Stimulated activated memory B cell treated with anti-CD40 and anti-IgM and Interleukin-4, amounts not matched to agents 10 μg/mL and 1 μg/mL and 100 μg/mL, for 72 hours (primary cell): ENCODE data around the gene CCDC24.

Source experiments
- ATAC-seq: fragments of 150-1000 bp; cut with Tn5 transposase; 2 replicates; pipeline ENCODE4 v1.10.0; 2021
- H3K27ac Mint-ChIP-seq: one replicate; pipeline ENCODE4 v1.8.0; 2022; ENCODE audit warnings: mild to moderate bottlenecking, mixed read lengths
- H3K27me3 Mint-ChIP-seq: one replicate; pipeline ENCODE4 v1.8.0; 2022; ENCODE audit warnings: mixed read lengths
- H3K36me3 Mint-ChIP-seq: one replicate; pipeline ENCODE4 v1.8.0; 2022; ENCODE audit warnings: mixed read lengths
- H3K4me1 Mint-ChIP-seq: one replicate; pipeline ENCODE4 v1.8.0; 2022; ENCODE audit warnings: mixed read lengths
- H3K4me3 Mint-ChIP-seq: one replicate; pipeline ENCODE4 v1.8.0; 2022; ENCODE audit warnings: mild to moderate bottlenecking, moderate library complexity, mixed read lengths
- H3K9me3 Mint-ChIP-seq: one replicate; pipeline ENCODE4 v1.8.0; 2022; ENCODE audit warnings: mixed read lengths

CCDC24 gene

GRCh38 chr1:43974443-43975248 lies 16.8 kb upstream of the CCDC24 start, which contains the start of gene ATP6V0B:
Gene ATP6V0B (plus strand): TSS chr1:43974960. CDS start chr1:43975041, 81 bp downstream.
- H3K4me3 Mint-ChIP-seq, result peak within 1 kb of the TSS; percentile 92
- H3K27ac Mint-ChIP-seq, result peak within 1 kb of the TSS; percentile 95
- H3K27me3 Mint-ChIP-seq, result no peaks in the 10 kb centered on the region
- no peaks in the 10 kb centered on the region for H3K9me3 Mint-ChIP-seq
- peak; percentile 89 for ATAC-seq
- peaks cover 27% of the 10 kb centered on the region for H3K36me3 Mint-ChIP-seq
- H3K4me1 Mint-ChIP-seq, result peaks cover 68% of the 10 kb centered on the region

- Mint-ChIP-seq H3K27ac (peak overlapping the region; percentile 95), H3K4me1 (peaks cover 66% of the 10 kb centered on the region), H3K36me3 (peaks cover 27% of the 10 kb centered on the region), H3K27me3 (no peaks in the 10 kb centered on the region), H3K4me3 (peak overlapping the region; percentile 92), H3K9me3 (no peaks in the 10 kb centered on the region)
- ATAC-seq, result peak; percentile 31
Measured at GRCh38 chr1:43975249-43975961, 16.0 kb upstream of the CCDC24 start.

- Mint-ChIP-seq H3K9me3 (no peaks in the 10 kb centered on the region), H3K27me3 (no peaks in the 10 kb centered on the region), H3K4me1 (peaks cover 66% of the 10 kb centered on the region), H3K36me3 (peaks cover 27% of the 10 kb centered on the region), H3K4me3 (peak overlapping the region; percentile 92), H3K27ac (peak overlapping the region; percentile 95)
- no peak for ATAC-seq
Measured at GRCh38 chr1:43976045-43976444, 15.4 kb upstream of the CCDC24 start.

GRCh38 chr1:43976890-43977289 lies 14.5 kb upstream of the CCDC24 start:
- no peak for ATAC-seq
- Mint-ChIP-seq H3K36me3 (peaks cover 27% of the 10 kb centered on the region), H3K4me1 (peaks cover 62% of the 10 kb centered on the region), H3K27ac (peak overlapping the region; percentile 95), H3K27me3 (no peaks in the 10 kb centered on the region), H3K4me3 (peak overlapping the region; percentile 15), H3K9me3 (no peaks in the 10 kb centered on the region)

GRCh38 chr1:43977376-43978263 lies 13.8 kb upstream of the CCDC24 start:
- Mint-ChIP-seq H3K4me1 (peaks cover 62% of the 10 kb centered on the region), H3K9me3 (no peaks in the 10 kb centered on the region), H3K36me3 (peaks cover 30% of the 10 kb centered on the region), H3K4me3 (peak overlapping the region; percentile 15), H3K27me3 (no peaks in the 10 kb centered on the region), H3K27ac (peak overlapping the region; percentile 95)
- ATAC-seq, result no peak

- peaks cover 61% of the 10 kb centered on the region for H3K4me1 Mint-ChIP-seq
Measured at GRCh38 chr1:43978264-43978550, 13.2 kb upstream of the CCDC24 start.

DNA sequence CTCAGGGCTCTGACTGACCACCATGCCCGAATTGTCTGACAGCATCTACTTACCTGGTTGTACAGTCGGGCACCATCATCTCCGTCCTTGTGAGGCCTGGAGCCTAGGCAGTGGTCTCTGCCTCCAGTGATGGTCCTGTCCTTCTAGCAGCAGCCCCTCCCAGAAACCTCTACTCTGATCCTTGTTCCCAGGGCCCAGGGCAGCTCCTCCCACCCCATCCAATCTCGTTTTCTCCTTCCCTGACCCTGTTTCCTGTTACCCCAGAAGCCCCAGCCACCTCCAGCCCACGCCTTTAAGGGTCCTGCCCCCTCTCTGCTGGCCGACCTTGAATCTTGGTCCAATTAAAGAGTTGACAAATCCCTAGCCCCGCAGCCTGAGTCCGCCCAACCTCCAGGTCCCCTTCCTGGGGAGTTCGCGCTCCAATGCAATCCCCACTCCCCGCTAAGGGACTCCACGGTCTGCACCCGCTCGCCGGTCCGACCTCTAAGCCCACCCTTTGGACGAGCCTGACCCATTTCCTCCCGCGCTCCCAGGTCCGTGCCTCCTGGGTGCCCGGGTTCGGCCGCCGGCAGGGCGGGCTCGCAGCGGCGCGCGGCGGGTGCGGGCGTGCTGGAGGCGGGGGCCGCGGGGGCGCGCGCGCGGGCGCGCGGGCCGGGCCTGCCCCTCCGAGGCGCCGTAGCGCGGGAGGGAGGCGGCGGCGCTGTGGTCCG lies 12.7 kb upstream of the CCDC24 start, which contains the start of gene B4GALT2:
TSS of gene B4GALT2 (plus strand) at position 660 of the 710 bp plus-strand sequence. CDS start 1,951 bp downstream, outside the sequence.
- H3K4me1 Mint-ChIP-seq, result peaks cover 56% of the 10 kb centered on the region

More at GRCh38 chr1:43978264-43978550, 13.2 kb upstream of the CCDC24 start:
- no peaks in the 10 kb centered on the region for H3K27me3 Mint-ChIP-seq
- no peaks in the 10 kb centered on the region for H3K9me3 Mint-ChIP-seq
- ATAC-seq, result no peak
- H3K27ac Mint-ChIP-seq, result peak overlapping the region; percentile 95
- H3K36me3 Mint-ChIP-seq, result peaks cover 35% of the 10 kb centered on the region
- peak overlapping the region; percentile 60 for H3K4me3 Mint-ChIP-seq

GRCh38 chr1:43979261-43979527 lies 12.2 kb upstream of the CCDC24 start:
- no peaks in the 10 kb centered on the region for H3K27me3 Mint-ChIP-seq
- H3K36me3 Mint-ChIP-seq, result peaks cover 39% of the 10 kb centered on the region
- no peak overlapping the region for H3K27ac Mint-ChIP-seq
- H3K4me1 Mint-ChIP-seq, result peaks cover 51% of the 10 kb centered on the region
- H3K9me3 Mint-ChIP-seq, result no peaks in the 10 kb centered on the region
- ATAC-seq, result no peak
- no peak overlapping the region for H3K4me3 Mint-ChIP-seq

More for the DNA sequence above, 12.7 kb upstream of the CCDC24 start, which contains the start of gene B4GALT2:
- ATAC-seq, result peak; percentile 7
- Mint-ChIP-seq H3K27me3 (no peaks in the 10 kb centered on the region), H3K9me3 (no peaks in the 10 kb centered on the region), H3K27ac (peak within 1 kb of the TSS; percentile 95), H3K36me3 (peaks cover 37% of the 10 kb centered on the region), H3K4me3 (peak within 1 kb of the TSS; percentile 82)

DNA sequence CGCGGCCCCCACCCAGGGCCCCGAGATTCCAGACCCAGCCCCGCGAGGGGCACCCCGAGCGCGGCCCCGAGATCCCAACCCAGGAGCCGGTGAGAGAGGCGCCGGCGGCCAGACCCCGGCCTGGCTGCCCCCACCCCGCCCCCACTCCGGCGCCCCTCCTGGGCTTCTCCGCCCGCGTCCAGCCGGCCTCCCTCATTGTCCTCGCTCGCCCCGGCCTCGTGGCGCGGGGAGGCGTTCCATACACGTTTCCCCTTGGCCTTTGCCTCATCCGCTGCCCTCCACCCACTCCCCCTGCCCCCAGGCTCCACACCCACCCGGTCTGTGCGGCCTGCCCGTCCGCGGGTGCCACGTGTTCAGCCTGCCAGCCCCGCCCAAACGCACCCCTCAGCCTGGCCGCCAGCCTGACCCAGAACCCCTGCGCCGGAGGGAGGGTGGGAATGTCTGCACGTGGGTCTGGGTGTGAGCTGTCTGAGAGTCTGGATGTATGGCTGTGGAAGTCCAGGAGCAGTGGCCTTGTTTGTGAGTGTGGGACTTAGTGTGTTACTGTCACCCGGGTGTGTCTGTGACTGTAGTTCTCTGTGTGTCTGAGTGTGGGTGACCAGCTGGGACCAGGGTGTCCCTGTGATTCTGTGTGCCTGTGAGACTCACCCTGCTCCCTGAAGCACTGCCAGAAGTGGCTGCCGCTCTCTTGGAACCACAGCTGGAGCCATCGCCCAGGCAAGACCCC lies 11.7 kb upstream of the CCDC24 start:
- Mint-ChIP-seq H3K4me1 (peaks cover 47% of the 10 kb centered on the region), H3K9me3 (no peaks in the 10 kb centered on the region), H3K36me3 (peaks cover 42% of the 10 kb centered on the region), H3K27me3 (no peaks in the 10 kb centered on the region), H3K27ac (peak overlapping the region; percentile 10), H3K4me3 (peak overlapping the region; percentile 82)
- peak; percentile 26 for ATAC-seq

GRCh38 chr1:43980255-43981134 lies 10.9 kb upstream of the CCDC24 start:
- peaks cover 46% of the 10 kb centered on the region for H3K4me1 Mint-ChIP-seq
- H3K4me3 Mint-ChIP-seq, result peak overlapping the region; percentile 82
- H3K9me3 Mint-ChIP-seq, result no peaks in the 10 kb centered on the region
- ATAC-seq, result no peak
- peak overlapping the region; percentile 10 for H3K27ac Mint-ChIP-seq
- H3K36me3 Mint-ChIP-seq, result peaks cover 44% of the 10 kb centered on the region
- H3K27me3 Mint-ChIP-seq, result no peaks in the 10 kb centered on the region

- no peaks in the 10 kb centered on the region for H3K9me3 Mint-ChIP-seq
- peaks cover 47% of the 10 kb centered on the region for H3K36me3 Mint-ChIP-seq
- no peak overlapping the region for H3K4me3 Mint-ChIP-seq
Measured at GRCh38 chr1:43981135-43981491, 10.3 kb upstream of the CCDC24 start.

DNA sequence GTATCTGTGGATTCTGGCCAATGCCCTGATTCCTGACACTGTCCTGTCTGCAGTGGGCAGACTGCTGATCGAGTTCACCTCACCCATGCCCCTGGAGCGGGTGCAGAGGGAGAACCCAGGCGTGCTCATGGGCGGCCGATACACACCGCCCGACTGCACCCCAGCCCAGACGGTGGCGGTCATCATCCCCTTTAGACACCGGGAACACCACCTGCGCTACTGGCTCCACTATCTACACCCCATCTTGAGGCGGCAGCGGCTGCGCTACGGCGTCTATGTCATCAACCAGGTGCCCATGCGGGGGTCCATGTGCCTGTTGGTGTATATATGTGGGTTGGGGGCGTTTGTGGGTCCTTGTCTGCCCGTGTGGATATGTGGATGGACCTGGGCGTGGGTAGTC lies 9.8 kb upstream of the CCDC24 start:
- no peaks in the 10 kb centered on the region for H3K27me3 Mint-ChIP-seq
- no peak overlapping the region for H3K27ac Mint-ChIP-seq
- peaks cover 35% of the 10 kb centered on the region for H3K4me1 Mint-ChIP-seq
- no peaks in the 10 kb centered on the region for H3K9me3 Mint-ChIP-seq
- peaks cover 42% of the 10 kb centered on the region for H3K36me3 Mint-ChIP-seq
- no peak for ATAC-seq
- no peak overlapping the region for H3K4me3 Mint-ChIP-seq

More at GRCh38 chr1:43981135-43981491, 10.3 kb upstream of the CCDC24 start:
- Mint-ChIP-seq H3K27me3 (no peaks in the 10 kb centered on the region), H3K4me1 (peaks cover 40% of the 10 kb centered on the region), H3K27ac (no peak overlapping the region)
- no peak for ATAC-seq

DNA sequence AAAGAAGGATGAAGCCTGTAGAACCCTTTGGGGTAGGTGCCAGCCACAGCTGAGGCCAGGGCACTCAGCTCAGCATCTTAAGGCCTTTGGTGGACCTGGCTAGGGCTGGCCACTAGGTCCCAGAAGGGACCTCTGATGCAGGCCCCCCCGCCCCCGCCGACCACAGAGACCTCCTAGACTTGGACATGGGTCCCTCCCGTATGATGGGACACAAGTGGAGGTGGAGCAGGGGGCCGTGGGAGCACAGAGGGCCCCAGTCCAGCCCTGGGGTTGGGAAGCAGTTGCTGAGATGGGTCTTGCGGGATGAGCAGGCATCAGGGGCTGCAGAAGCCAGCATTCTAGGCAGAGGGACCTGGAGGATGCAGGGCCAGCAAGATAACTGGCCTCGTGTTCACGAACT lies 9.2 kb upstream of the CCDC24 start:
- peaks cover 29% of the 10 kb centered on the region for H3K4me1 Mint-ChIP-seq
- ATAC-seq, result no peak
- H3K36me3 Mint-ChIP-seq, result peaks cover 36% of the 10 kb centered on the region
- no peaks in the 10 kb centered on the region for H3K9me3 Mint-ChIP-seq
- no peak overlapping the region for H3K27ac Mint-ChIP-seq
- H3K4me3 Mint-ChIP-seq, result no peak overlapping the region
- no peaks in the 10 kb centered on the region for H3K27me3 Mint-ChIP-seq
